Fibroblast of mammary gland (primary cell): Measurements from ENCODE around the gene EML2.

ENCODE experiments used
- DNase-seq: peaks from one replicate; pipeline ENCODE4 v3.0.0-alpha.2; 2010; ENCODE audit warnings: low read depth
- H3K4me3 ChIP-seq: 2 replicates; pipeline ENCODE4 v1.5.1; 2011; ENCODE audit warnings: low read depth, mild to moderate bottlenecking, low read length, moderate library complexity; ENCODE audit not compliant: control insufficient read depth
- CTCF ChIP-seq: conservative IDR thresholded peaks from 2 replicates; pipeline ENCODE4 v1.5.1; 2011; ENCODE audit warnings: low read depth, low read length, inconsistent platforms; ENCODE audit not compliant: control insufficient read depth, insufficient read depth

EML2 gene

GRCh38 chr19:45643927-45644771 lies 5.0 kb upstream of the EML2 start:
- H3K4me3 ChIP-seq = no peak overlapping the region
- no peak for DNase-seq
- TF ChIP-seq CTCF = no peak

DNA sequence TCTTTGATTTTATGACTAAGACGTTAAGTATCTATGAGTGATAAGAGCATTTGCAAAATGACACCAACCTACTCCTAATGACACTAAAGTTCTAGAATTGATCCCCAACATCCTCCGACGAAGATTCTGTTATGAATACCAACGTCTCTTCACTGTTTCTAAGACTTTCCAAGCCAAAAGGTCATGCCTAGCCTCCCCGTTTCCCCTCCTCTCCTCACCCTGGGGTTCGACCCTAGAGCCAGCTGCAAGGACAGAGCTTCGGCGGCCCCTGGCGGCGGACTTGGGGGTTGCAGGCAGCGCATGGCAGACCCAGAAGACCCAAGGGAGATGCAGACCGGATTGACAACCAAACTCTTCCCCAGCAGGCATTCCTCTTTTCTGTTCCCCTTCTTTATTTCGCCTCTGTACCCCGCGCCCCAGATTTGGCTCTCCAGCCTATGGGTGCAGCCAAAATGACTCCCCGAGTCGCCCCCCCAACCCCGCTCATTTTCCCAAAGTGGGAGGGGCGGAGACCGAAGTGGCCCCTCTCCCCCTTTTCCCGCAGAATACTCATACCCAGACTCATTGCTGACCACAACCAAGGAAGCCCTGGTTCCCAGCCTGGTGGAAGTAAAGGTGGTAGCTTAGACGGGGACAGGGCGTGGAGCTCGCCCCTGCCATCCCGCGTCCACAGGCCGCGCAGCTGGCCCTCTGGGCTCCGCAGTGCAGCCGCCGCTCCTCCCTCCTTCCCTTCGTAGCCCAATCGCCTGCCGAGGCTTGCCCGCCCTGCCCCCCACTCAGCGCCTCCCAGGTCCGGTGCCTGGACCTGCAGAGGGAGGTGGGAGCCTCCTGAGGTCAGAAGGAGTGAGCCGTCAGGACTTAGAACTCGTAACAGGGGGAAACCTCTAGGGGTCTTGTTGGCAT lies 4.1 kb upstream of the EML2 start:
- peak; percentile 69 for DNase-seq
- peak; percentile 99 for TF ChIP-seq CTCF
- no peak overlapping the region for H3K4me3 ChIP-seq

GRCh38 chr19:45641274-45642105 lies 2.3 kb upstream of the EML2 start:
- H3K4me3 ChIP-seq = peak overlapping the region; percentile 28
- peak; percentile 68 for DNase-seq
- no peak for TF ChIP-seq CTCF

DNA sequence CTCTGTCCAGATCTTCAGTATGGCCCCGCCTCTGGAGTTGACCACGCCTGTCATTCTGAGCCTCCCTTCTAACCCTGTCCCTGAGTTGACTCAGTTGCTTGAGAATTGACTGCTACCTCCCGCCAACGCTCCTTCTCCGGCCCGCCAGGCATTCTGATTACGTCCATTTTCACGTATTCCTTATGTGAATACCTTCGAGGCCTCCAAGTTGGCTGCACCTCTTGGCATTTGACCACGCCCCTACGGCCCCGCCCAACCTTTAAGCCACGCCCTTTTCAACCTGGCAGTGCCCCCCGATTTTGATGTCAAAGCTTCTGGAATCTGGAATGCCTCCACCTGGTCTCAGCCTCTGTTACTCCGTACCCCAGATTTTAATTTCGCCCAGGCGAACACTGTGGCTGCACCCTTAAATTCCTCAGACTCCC lies 1.7 kb upstream of the EML2 start:
- no peak overlapping the region for H3K4me3 ChIP-seq
- DNase-seq = no peak
- TF ChIP-seq CTCF = no peak

GRCh38 chr19:45637890-45638667 lies 1.1 kb downstream of the EML2 start:
- no peak for TF ChIP-seq CTCF
- peak; percentile 27 for DNase-seq
- H3K4me3 ChIP-seq = peak overlapping the region; percentile 78
